ENCODE results near the gene OR7G2. TPM values are rescaled to one million over a fixed set of nuclear protein-coding genes. Genes with fewer than 3 reads are reported as not detected.
A peak's percentile ranks its signal among the peaks of the same experiment; 100 is the strongest.

Gene OR7G2
- total and polyA plus RNA-seq, 2 donors (not counting 1 experiment from before 2014, with no cell fraction given) = not detected

DNA sequence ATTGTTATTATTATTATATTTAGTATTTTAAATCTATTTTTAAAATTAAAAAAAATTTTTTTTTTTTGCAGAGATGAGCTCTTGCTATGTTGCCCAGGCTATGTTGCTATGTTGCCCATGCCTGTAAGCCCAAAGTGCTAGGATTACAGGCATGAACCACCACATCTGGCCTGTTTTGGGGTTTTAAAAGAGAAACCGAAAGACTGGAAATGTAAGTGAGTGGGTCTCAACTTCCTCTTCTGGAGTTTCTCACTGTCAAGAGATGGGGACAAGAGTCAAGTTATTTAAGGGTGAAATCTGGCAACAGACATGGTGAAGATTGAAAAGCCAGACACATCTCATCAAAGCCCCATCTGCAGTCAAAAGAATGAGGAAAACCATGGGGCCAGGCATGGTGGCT is 23.7 kb upstream of the OR7G2 start:
- ChIA-PET CTCF (interaction anchor here (0.7 kb wide), 1 partner anchor 498 kb away, joined by 3 read pairs; no protein-coding TSS in a partner anchor), POLR2A (no interaction called here)
- Histone ChIP-seq H4K20me1 (ENCODE audit: control insufficient read depth, insufficient read depth, low read length, poor library complexity, severe bottlenecking) (no peaks in the 10 kb centered on the region), H3K27me3 (replicated peaks in 1 of 4; ENCODE audit: control extremely low read depth in 1 of 4, control insufficient read depth in 3 of 4, insufficient read depth in 4 of 4, low read length in 3 of 4) (peaks cover 0 to 8% (median 3%) of the 10 kb centered on the region in 4 experiments), H3K4me2 (replicated peaks; ENCODE audit: low read depth, low read length, poor library complexity, severe bottlenecking) (no peak overlapping the region), H3K4me3 (ENCODE audit: control extremely low read depth in 1 of 5, extremely low read depth in 1 of 5, insufficient read depth in 1 of 5, low read depth in 2 of 5, low read length in 4 of 5) (no peak overlapping the region), H3K9ac (ENCODE audit: low read length) (no peak overlapping the region), H3K79me2 (ENCODE audit: control insufficient read depth, insufficient read depth, low read length) (no peaks in the 10 kb centered on the region), H2AFZ (ENCODE audit: insufficient read depth, low read depth, low read length, poor library complexity, severe bottlenecking) (peak overlapping the region; percentile 49), H3K9me3 (ENCODE audit: control extremely low read depth in 1 of 3, control insufficient read depth in 2 of 3, insufficient read depth in 1 of 3, low read length in 2 of 3) (no peaks in the 10 kb centered on the region), H3K36me3 (replicated peaks in 1 of 2; ENCODE audit: control extremely low read depth in 1 of 2, control insufficient read depth in 1 of 2, extremely low read depth in 1 of 2, insufficient read depth in 2 of 2, low read length in 1 of 2) (no peaks in the 10 kb centered on the region), H3K27ac (ENCODE audit: low read length in 2 of 2) (no peak overlapping the region), H3K4me1 (ENCODE audit: control insufficient read depth in 2 of 2, insufficient read depth in 2 of 2, low read length in 2 of 2) (peaks cover 4 to 12% of the 10 kb centered on the region in 2 donors)
- no CpG with 5 or more reads among the region's 1 CpG for WGBS (ENCODE audit: insufficient coverage)
- peak; percentile 50 for DNase-seq
- Mint-ChIP-seq H3K27ac (peak overlapping the region; percentile 8), H3K4me3 (no peak overlapping the region), H3K4me1 (peaks cover 10% of the 10 kb centered on the region), H3K27me3 (peaks cover 11% of the 10 kb centered on the region), H3K9me3 (ENCODE audit: insufficient read depth) (no peaks in the 10 kb centered on the region)
- peak; percentile 62 for ATAC-seq (ENCODE audit: low read depth)
- TF ChIP-seq CTCF (IDR thresholded peaks at IDR 0.05) = no peak
- intact Hi-C loops (cut with micrococcal nuclease) = no loop called here

- H3K27me3 Mint-ChIP-seq = peaks cover 15% of the 10 kb centered on the region
- WGBS (ENCODE audit: insufficient coverage) = 0% methylated on average over 1 of the region's 3 CpGs
- Histone ChIP-seq H4K20me1 (ENCODE audit: control insufficient read depth, insufficient read depth, low read length, poor library complexity, severe bottlenecking) (no peaks in the 10 kb centered on the region), H3K27me3 (replicated peaks in 1 of 4; ENCODE audit: control extremely low read depth in 1 of 4, control insufficient read depth in 3 of 4, insufficient read depth in 4 of 4, low read length in 3 of 4) (peaks cover 0 to 9% (median 4%) of the 10 kb centered on the region in 4 experiments), H3K4me1 (ENCODE audit: control insufficient read depth in 2 of 2, insufficient read depth in 2 of 2, low read length in 2 of 2) (peaks cover 4 to 12% of the 10 kb centered on the region in 2 donors), H3K27ac (ENCODE audit: low read length in 2 of 2) (no peak overlapping the region), H3K9ac (ENCODE audit: low read length) (no peak overlapping the region), H3K4me2 (replicated peaks; ENCODE audit: low read depth, low read length, poor library complexity, severe bottlenecking) (no peak overlapping the region), H3K4me3 (ENCODE audit: control extremely low read depth in 1 of 5, extremely low read depth in 1 of 5, insufficient read depth in 1 of 5, low read depth in 2 of 5, low read length in 4 of 5) (no peak overlapping the region), H3K36me3 (replicated peaks in 1 of 2; ENCODE audit: control extremely low read depth in 1 of 2, control insufficient read depth in 1 of 2, extremely low read depth in 1 of 2, insufficient read depth in 2 of 2, low read length in 1 of 2) (no peaks in the 10 kb centered on the region), H3K9me3 (ENCODE audit: control extremely low read depth in 1 of 3, control insufficient read depth in 2 of 3, insufficient read depth in 1 of 3, low read length in 2 of 3) (no peaks in the 10 kb centered on the region), H3K79me2 (ENCODE audit: control insufficient read depth, insufficient read depth, low read length) (no peaks in the 10 kb centered on the region), H2AFZ (ENCODE audit: insufficient read depth, low read depth, low read length, poor library complexity, severe bottlenecking) (no peak overlapping the region)
- DNase-seq = no peak
- ATAC-seq (ENCODE audit: low read depth) = no peak
- POLR2A ChIA-PET = no interaction called here
- H3K9me3 Mint-ChIP-seq (ENCODE audit: insufficient read depth) = no peaks in the 10 kb centered on the region
- CTCF ChIA-PET = no interaction called here
- H3K4me3 Mint-ChIP-seq = no peak overlapping the region
- H3K27ac Mint-ChIP-seq = no peak overlapping the region
- TF ChIP-seq CTCF (IDR thresholded peaks at IDR 0.05) = no peak
- TF ChIP-seq EZH2 (IDR thresholded peaks at IDR 0.05; ENCODE audit: borderline replicate concordance, insufficient read depth, low read depth, low read length, poor library complexity, severe bottlenecking) = no peak
- intact Hi-C loops (cut with micrococcal nuclease) = no loop called here
- H3K4me1 Mint-ChIP-seq = peaks cover 10% of the 10 kb centered on the region
These were observed 20.9 kb upstream of the OR7G2 start for GRCh38 chr19:9128171-9128570.
